ENCODE measurements around the gene CTSZ. TPM values are rescaled to one million over a fixed set of nuclear protein-coding genes. Genes with fewer than 3 reads are reported as not detected.

CTSZ gene
- total and polyA plus RNA-seq, 2 experiments from 2014 or later = 0.58 to 41.4 TPM

DNA sequence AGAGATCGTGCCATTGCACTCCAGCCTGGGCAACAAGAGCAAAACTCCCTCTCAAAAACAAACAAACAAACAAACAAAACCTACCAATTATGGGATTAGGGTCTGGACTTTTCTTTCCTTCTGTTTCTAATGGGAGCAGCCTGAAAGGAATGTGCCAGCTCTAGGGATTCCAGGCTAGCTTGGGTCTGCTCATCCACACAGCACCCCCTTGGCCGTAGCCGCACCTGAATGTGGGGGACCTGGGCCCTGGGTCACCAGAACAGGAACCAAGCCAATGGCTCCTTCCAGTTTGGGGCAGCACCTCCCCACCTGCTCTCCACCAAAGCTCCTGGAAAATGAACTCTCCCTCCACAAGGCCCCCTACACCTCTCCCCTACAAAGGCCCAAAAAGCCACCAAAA, 6.7 kb downstream of the CTSZ start:
- Histone ChIP-seq H3K27me3 (ENCODE audit: insufficient read depth) (no peaks in the 10 kb centered on the region), H3K4me1 (ENCODE audit: insufficient read depth) (no peaks in the 10 kb centered on the region), H3K27ac (ENCODE audit: low read depth) (no peak overlapping the region), H3K9me2 (ENCODE audit: insufficient read depth) (no peaks in the 10 kb centered on the region), H3K79me2 (replicated peaks; ENCODE audit: insufficient read depth) (no peaks in the 10 kb centered on the region), H3K36me3 (ENCODE audit: insufficient read depth) (0 out of 2 replicates have a peak, but pooled peaks cover 5% of the 10 kb centered on the region), H3K4me3 (no peak overlapping the region), H2AFZ (no peak overlapping the region), H3K4me2 (no peak overlapping the region), H4K20me1 (replicated peaks; ENCODE audit: insufficient read depth) (0 out of 2 replicates have a peak, but pooled peaks cover 4% of the 10 kb centered on the region), H3F3A (replicated peaks; ENCODE audit: low read depth) (peaks cover 4% of the 10 kb centered on the region; the same call in 1 of the 2 replicates)
- Mint-ChIP-seq H3K9me3 (no peaks in the 10 kb centered on the region), H3K27ac (no peak overlapping the region), H3K27me3 (ENCODE audit: insufficient read depth, low read depth, poor library complexity) (peaks cover 16% of the 10 kb centered on the region), H3K4me3 (no peak overlapping the region), H3K4me1 (peaks cover 12% of the 10 kb centered on the region), H3K36me3 (ENCODE audit: low read depth) (peaks cover 24% of the 10 kb centered on the region)
- TF ChIP-seq NANOG (IDR thresholded peaks at IDR 0.05; ENCODE audit: borderline replicate concordance) (no peak), STAT1 (IDR thresholded peaks at IDR 0.05; ENCODE audit: unreplicated experiment) (no peak)
- TF ChIP-seq, protein P1, sequence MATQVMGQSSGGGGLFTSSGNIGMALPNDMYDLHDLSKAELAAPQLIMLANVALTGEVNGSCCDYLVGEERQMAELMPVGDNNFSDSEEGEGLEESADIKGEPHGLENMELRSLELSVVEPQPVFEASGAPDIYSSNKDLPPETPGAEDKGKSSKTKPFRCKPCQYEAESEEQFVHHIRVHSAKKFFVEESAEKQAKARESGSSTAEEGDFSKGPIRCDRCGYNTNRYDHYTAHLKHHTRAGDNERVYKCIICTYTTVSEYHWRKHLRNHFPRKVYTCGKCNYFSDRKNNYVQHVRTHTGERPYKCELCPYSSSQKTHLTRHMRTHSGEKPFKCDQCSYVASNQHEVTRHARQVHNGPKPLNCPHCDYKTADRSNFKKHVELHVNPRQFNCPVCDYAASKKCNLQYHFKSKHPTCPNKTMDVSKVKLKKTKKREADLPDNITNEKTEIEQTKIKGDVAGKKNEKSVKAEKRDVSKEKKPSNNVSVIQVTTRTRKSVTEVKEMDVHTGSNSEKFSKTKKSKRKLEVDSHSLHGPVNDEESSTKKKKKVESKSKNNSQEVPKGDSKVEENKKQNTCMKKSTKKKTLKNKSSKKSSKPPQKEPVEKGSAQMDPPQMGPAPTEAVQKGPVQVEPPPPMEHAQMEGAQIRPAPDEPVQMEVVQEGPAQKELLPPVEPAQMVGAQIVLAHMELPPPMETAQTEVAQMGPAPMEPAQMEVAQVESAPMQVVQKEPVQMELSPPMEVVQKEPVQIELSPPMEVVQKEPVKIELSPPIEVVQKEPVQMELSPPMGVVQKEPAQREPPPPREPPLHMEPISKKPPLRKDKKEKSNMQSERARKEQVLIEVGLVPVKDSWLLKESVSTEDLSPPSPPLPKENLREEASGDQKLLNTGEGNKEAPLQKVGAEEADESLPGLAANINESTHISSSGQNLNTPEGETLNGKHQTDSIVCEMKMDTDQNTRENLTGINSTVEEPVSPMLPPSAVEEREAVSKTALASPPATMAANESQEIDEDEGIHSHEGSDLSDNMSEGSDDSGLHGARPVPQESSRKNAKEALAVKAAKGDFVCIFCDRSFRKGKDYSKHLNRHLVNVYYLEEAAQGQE (IDR thresholded peaks at IDR 0.05; ENCODE audit: unreplicated experiment) = no peak
- ATAC-seq (no peak), DNase-seq (ENCODE audit: low spot score) (no peak)

- Histone ChIP-seq H3F3A (replicated peaks; ENCODE audit: low read depth) (peaks cover 4% of the 10 kb centered on the region; the same call in 1 of the 2 replicates), H3K79me2 (replicated peaks; ENCODE audit: insufficient read depth) (no peaks in the 10 kb centered on the region), H3K27me3 (ENCODE audit: insufficient read depth) (no peaks in the 10 kb centered on the region), H3K9me2 (ENCODE audit: insufficient read depth) (no peaks in the 10 kb centered on the region), H3K27ac (ENCODE audit: low read depth) (no peak overlapping the region), H3K36me3 (ENCODE audit: insufficient read depth) (peaks cover 16% of the 10 kb centered on the region; the same call in 1 of the 2 replicates), H3K4me3 (no peak overlapping the region), H3K4me1 (ENCODE audit: insufficient read depth) (no peaks in the 10 kb centered on the region), H4K20me1 (replicated peaks; ENCODE audit: insufficient read depth) (no peaks in the 10 kb centered on the region; the same call in 1 of the 2 replicates), H3K4me2 (no peak overlapping the region), H2AFZ (no peak overlapping the region)
- no peak for ATAC-seq
- Mint-ChIP-seq H3K9me3 (no peaks in the 10 kb centered on the region), H3K27me3 (ENCODE audit: insufficient read depth, low read depth, poor library complexity) (peaks cover 11% of the 10 kb centered on the region), H3K36me3 (ENCODE audit: low read depth) (peaks cover 40% of the 10 kb centered on the region), H3K27ac (no peak overlapping the region), H3K4me1 (no peaks in the 10 kb centered on the region), H3K4me3 (no peak overlapping the region)
- DNase-seq (ENCODE audit: low spot score) = no peak
- TF ChIP-seq EZH2 (IDR thresholded peaks at IDR 0.05; ENCODE audit: low read depth, unreplicated experiment) = no peak
- TF ChIP-seq, protein P1 (IDR thresholded peaks at IDR 0.05; ENCODE audit: unreplicated experiment) = no peak
- no peak for TF ChIP-seq ZNF114 (CRISPR knock-in tag; IDR thresholded peaks at IDR 0.05)
- TF ChIP-seq EZH2phosphoT487 (IDR thresholded peaks at IDR 0.05; ENCODE audit: unreplicated experiment) = no peak
- TF ChIP-seq CTCF (conservative IDR thresholded peaks at IDR 0.05; ENCODE audit: low read depth in 2 of 2) = no peak
- no peak for TF ChIP-seq ETS1 (IDR thresholded peaks at IDR 0.05)
- TF ChIP-seq ZNF331 (CRISPR knock-in tag; IDR thresholded peaks at IDR 0.05; ENCODE audit: low read depth) = no peak
- no peak for TF ChIP-seq STAT1 (IDR thresholded peaks at IDR 0.05; ENCODE audit: unreplicated experiment)
- TF ChIP-seq CREB1 (CRISPR knock-in tag; IDR thresholded peaks at IDR 0.05; ENCODE audit: low read depth) = no peak
Measured at GRCh38 chr20:58998656-58999055, 8.4 kb downstream of the CTSZ start.
